Endothelial cell (in vitro differentiated cells): ENCODE results near the gene KLRK1. TPM values are rescaled to one million over a fixed set of nuclear protein-coding genes. Genes with fewer than 3 reads are reported as not detected.
"Not testable (repeated sequence)": the region's sequence is repeated elsewhere in the genome, so short reads cannot be mapped to it uniquely, and the experiment has no call there.

ENCODE experiments used
- DNase-seq: peaks from one replicate; pipeline ENCODE4 v3.0.0; 2021; ENCODE audit warnings: low spot score
- H3K27ac Mint-ChIP-seq: one replicate; pipeline ENCODE4 v1.8.0; 2021; ENCODE audit warnings: mixed read lengths, inconsistent platforms; ENCODE audit not compliant: unreplicated experiment
- H3K27me3 Mint-ChIP-seq: one replicate; pipeline ENCODE4 v1.8.0; 2021; ENCODE audit warnings: mild to moderate bottlenecking, moderate library complexity, mixed read lengths, inconsistent platforms; ENCODE audit not compliant: unreplicated experiment
- H3K36me3 Mint-ChIP-seq: one replicate; pipeline ENCODE4 v1.8.0; 2021; ENCODE audit warnings: mild to moderate bottlenecking, low read depth, mixed read lengths, inconsistent platforms; ENCODE audit not compliant: unreplicated experiment
- H3K4me1 Mint-ChIP-seq: one replicate; pipeline ENCODE4 v1.8.0; 2021; ENCODE audit warnings: mild to moderate bottlenecking, mixed read lengths, inconsistent platforms; ENCODE audit not compliant: unreplicated experiment
- H3K4me3 Mint-ChIP-seq: one replicate; pipeline ENCODE4 v1.8.0; 2021; ENCODE audit warnings: mild to moderate bottlenecking, mixed read lengths, inconsistent platforms; ENCODE audit not compliant: unreplicated experiment
- H3K9me3 Mint-ChIP-seq: one replicate; pipeline ENCODE4 v1.8.0; 2021; ENCODE audit warnings: mixed read lengths, inconsistent platforms; ENCODE audit not compliant: unreplicated experiment
- CTCF ChIP-seq: fragments of 200-600 bp; sonication (generic); IDR thresholded peaks from one replicate; pipeline ENCODE4 v1.5.0; 2021; ENCODE audit warnings: antibody characterized with exemption; ENCODE audit not compliant: unreplicated experiment
- total RNA-seq: library from RNA; stranded (reverse); fragmentation: NEBNext Ultra II Directional; extraction: Animal tissue kit (Norgen Biotek cat#: 25700); gene quantifications from one replicate; pipeline ENCODE4 v1.2.1, GENCODE V29; 2021; ENCODE audit not compliant: unreplicated experiment

Gene KLRK1
- total RNA-seq, 1 donor from 2014 or later = not detected

GRCh38 chr12:10372559-10372958 lies 17.3 kb downstream of the KLRK1 start:
- no peaks in the 10 kb centered on the region for H3K9me3 Mint-ChIP-seq
- no peaks in the 10 kb centered on the region for H3K36me3 Mint-ChIP-seq
- no peak overlapping the region for H3K27ac Mint-ChIP-seq
- no peak for TF ChIP-seq CTCF
- peaks cover 22% of the 10 kb centered on the region for H3K4me1 Mint-ChIP-seq
- H3K27me3 Mint-ChIP-seq = peaks cover 2% of the 10 kb centered on the region
- no peak overlapping the region for H3K4me3 Mint-ChIP-seq
- no peak for DNase-seq

- not testable (repeated sequence) for H3K36me3 Mint-ChIP-seq, H3K4me3 Mint-ChIP-seq, DNase-seq, H3K27me3 Mint-ChIP-seq, H3K9me3 Mint-ChIP-seq
- Mint-ChIP-seq H3K4me1 (peaks cover 22% of the 10 kb centered on the region), H3K27ac (peak overlapping the region; percentile 11)
These were observed 17.8 kb downstream of the KLRK1 start for GRCh38 chr12:10371893-10372535.

GRCh38 chr12:10369557-10370415 lies 20.1 kb downstream of the KLRK1 start:
- H3K9me3 Mint-ChIP-seq = no peaks in the 10 kb centered on the region
- DNase-seq = no peak
- peaks cover 2% of the 10 kb centered on the region for H3K27me3 Mint-ChIP-seq
- peaks cover 22% of the 10 kb centered on the region for H3K4me1 Mint-ChIP-seq
- no peak for TF ChIP-seq CTCF
- no peak overlapping the region for H3K4me3 Mint-ChIP-seq
- no peak overlapping the region for H3K27ac Mint-ChIP-seq
- H3K36me3 Mint-ChIP-seq = no peaks in the 10 kb centered on the region

GRCh38 chr12:10368206-10369171 lies 21.4 kb downstream of the KLRK1 start:
- no peak for DNase-seq
- no peak overlapping the region for H3K27ac Mint-ChIP-seq
- TF ChIP-seq CTCF = no peak
- H3K36me3 Mint-ChIP-seq = no peaks in the 10 kb centered on the region
- H3K4me3 Mint-ChIP-seq = no peak overlapping the region
- peaks cover 2% of the 10 kb centered on the region for H3K27me3 Mint-ChIP-seq
- peaks cover 22% of the 10 kb centered on the region for H3K4me1 Mint-ChIP-seq
- H3K9me3 Mint-ChIP-seq = no peaks in the 10 kb centered on the region

GRCh38 chr12:10367714-10368113 lies 22.1 kb downstream of the KLRK1 start:
- H3K4me3 Mint-ChIP-seq, H3K27ac Mint-ChIP-seq, H3K9me3 Mint-ChIP-seq, DNase-seq, H3K27me3 Mint-ChIP-seq, H3K36me3 Mint-ChIP-seq: not testable (repeated sequence)
- peaks cover 22% of the 10 kb centered on the region for H3K4me1 Mint-ChIP-seq
